Panc1 (cell line): ENCODE measurements around the gene SLC9A8. TPM values are rescaled to one million over a fixed set of nuclear protein-coding genes. Genes with fewer than 3 reads are reported as not detected.

ENCODE experiments used
- ATAC-seq: fragments of 200-7000 bp; cut with Tn5 transposase; 2 replicates; pipeline ENCODE4 v1.9.1; 2020; ENCODE audit warnings: mild to moderate bottlenecking, moderate library complexity
- BruUV-seq: library from RNA; stranded (reverse); fragments of 400-500 nt; replicated peaks from 2 replicates; lab custom pipeline; 2021; lab: Mats Ljungman, UMichigan
- CTCF ChIA-PET: fragments of 300-600 bp; sonication (Branson Sonifier 250); formaldehyde crosslinking; loops from one replicate; lab custom pipeline; 2022; ENCODE audit warnings: antibody characterized with exemption; lab: Charles Lee
- POLR2A ChIA-PET: fragments of 300-600 bp; sonication (Branson Sonifier 250); formaldehyde crosslinking; loops from one replicate; lab custom pipeline; 2022; ENCODE audit warnings: antibody characterized with exemption; lab: Charles Lee
- DNase-seq: peaks from one replicate; pipeline ENCODE4 v3.0.0-alpha.2; 2010; ENCODE audit warnings: low read depth, low spot score
- H3K27ac ChIP-seq: 2 replicates; pipeline ENCODE4 v1.5.1; 2011; ENCODE audit warnings: mild to moderate bottlenecking, low read length, inconsistent platforms
- H3K27me3 ChIP-seq: fragments of 200-500 bp; sonication (Bioruptor generic); 2 replicates; pipeline ENCODE4 v1.6.0; 2014; ENCODE audit warnings: low read length, inconsistent platforms; ENCODE audit not compliant: control insufficient read depth, insufficient read depth
- H3K36me3 ChIP-seq: fragments of 200-500 bp; sonication (Bioruptor generic); 2 replicates; pipeline ENCODE4 v1.5.1; 2014; ENCODE audit warnings: inconsistent platforms, mild to moderate bottlenecking, low read length, moderate library complexity; ENCODE audit not compliant: control insufficient read depth, insufficient read depth
- H3K4me1 ChIP-seq: 2 replicates; pipeline ENCODE4 v1.5.1; 2011; ENCODE audit warnings: inconsistent platforms, mild to moderate bottlenecking, low read length, moderate library complexity; ENCODE audit not compliant: control insufficient read depth, insufficient read depth
- H3K4me3 ChIP-seq, 2 experiments: 2 replicates each; pipeline ENCODE4 v1.5.1; 2011 to 2012; ENCODE audit warnings: low read depth in 2 of 2, low read length in 2 of 2, mild to moderate bottlenecking in 2 of 2, inconsistent platforms in 1 of 2, moderate library complexity in 1 of 2
- H3K9me3 ChIP-seq: fragments of 200-500 bp; sonication (Bioruptor generic); 2 replicates; pipeline ENCODE4 v1.5.1; 2014; ENCODE audit warnings: low read depth, mild to moderate bottlenecking, inconsistent platforms, low read length, moderate library complexity; ENCODE audit not compliant: control insufficient read depth, insufficient read depth
- POLR2AphosphoS5 ChIP-seq: IDR thresholded peaks from 2 replicates; pipeline ENCODE4 v1.6.1; 2012; ENCODE audit warnings: mild to moderate bottlenecking, low read depth, low read length, moderate library complexity
- REST ChIP-seq, 2 experiments: IDR thresholded peaks; 2 replicates each; pipeline ENCODE4 v1.6.1; 2011 to 2012; ENCODE audit warnings: low read depth in 2 of 2, control low read depth in 1 of 2, low read length in 1 of 2, mild to moderate bottlenecking in 1 of 2, moderate library complexity in 1 of 2; ENCODE audit not compliant: insufficient read depth in 1 of 2
- SIN3A ChIP-seq: IDR thresholded peaks from 2 replicates; pipeline ENCODE4 v1.6.1; 2012; ENCODE audit warnings: low read depth, mild to moderate bottlenecking, low read length, moderate library complexity, borderline replicate concordance; ENCODE audit not compliant: insufficient read depth
- TCF7L2 ChIP-seq: IDR thresholded peaks from 2 replicates; pipeline ENCODE4 v1.6.1; 2011; ENCODE audit warnings: mild to moderate bottlenecking, low read depth, low read length, inconsistent platforms
- in situ Hi-C: cut with HindIII; loops from 2 replicates; pipeline ENCODE4 v1.10.0; 2016; ENCODE audit warnings: low sequenced_read_pairs, low pct_unique_long_range_greater_than_20kb
- intact Hi-C: fragments of 100-400 bp; cut with micrococcal nuclease; formaldehyde crosslinking; loops from one replicate; pipeline ENCODE4 v1.10.0; 2022; ENCODE audit not compliant: unreplicated experiment
- total RNA-seq: library from RNA; stranded (reverse); gene quantifications from one replicate; pipeline ENCODE4 v1.2.1, GENCODE V29; 2021; ENCODE audit not compliant: unreplicated experiment
- TF ChIP-seq, protein P1 (sequence below): fragments of 450-650 bp; IDR thresholded peaks from 2 replicates; pipeline ENCODE4 v1.5.1; 2017; ENCODE audit warnings: mild to moderate bottlenecking

Gene SLC9A8
- total RNA-seq, 1 experiment from 2014 or later: 6.7 TPM

GRCh38 chr20:49784291-49784690 lies 28.3 kb upstream of the SLC9A8 start:
- in situ Hi-C loops: no loop called here
- H3K9me3 ChIP-seq: no peaks in the 10 kb centered on the region
- H3K27ac ChIP-seq: no peak overlapping the region
- no peak for DNase-seq
- H3K36me3 ChIP-seq: no peaks in the 10 kb centered on the region
- ATAC-seq: no peak
- intact Hi-C loops: no loop called here
- no peaks in the 10 kb centered on the region for H3K4me1 ChIP-seq
- CTCF ChIA-PET: interaction anchor here (0.7 to 1.4 kb wide), 2 partner anchors 116 to 173 kb away, joined by 3 to 4 read pairs; no protein-coding TSS in a partner anchor
- no peaks in the 10 kb centered on the region for H3K27me3 ChIP-seq
- TF ChIP-seq, protein P1, sequence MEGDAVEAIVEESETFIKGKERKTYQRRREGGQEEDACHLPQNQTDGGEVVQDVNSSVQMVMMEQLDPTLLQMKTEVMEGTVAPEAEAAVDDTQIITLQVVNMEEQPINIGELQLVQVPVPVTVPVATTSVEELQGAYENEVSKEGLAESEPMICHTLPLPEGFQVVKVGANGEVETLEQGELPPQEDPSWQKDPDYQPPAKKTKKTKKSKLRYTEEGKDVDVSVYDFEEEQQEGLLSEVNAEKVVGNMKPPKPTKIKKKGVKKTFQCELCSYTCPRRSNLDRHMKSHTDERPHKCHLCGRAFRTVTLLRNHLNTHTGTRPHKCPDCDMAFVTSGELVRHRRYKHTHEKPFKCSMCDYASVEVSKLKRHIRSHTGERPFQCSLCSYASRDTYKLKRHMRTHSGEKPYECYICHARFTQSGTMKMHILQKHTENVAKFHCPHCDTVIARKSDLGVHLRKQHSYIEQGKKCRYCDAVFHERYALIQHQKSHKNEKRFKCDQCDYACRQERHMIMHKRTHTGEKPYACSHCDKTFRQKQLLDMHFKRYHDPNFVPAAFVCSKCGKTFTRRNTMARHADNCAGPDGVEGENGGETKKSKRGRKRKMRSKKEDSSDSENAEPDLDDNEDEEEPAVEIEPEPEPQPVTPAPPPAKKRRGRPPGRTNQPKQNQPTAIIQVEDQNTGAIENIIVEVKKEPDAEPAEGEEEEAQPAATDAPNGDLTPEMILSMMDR: no peak
- TF ChIP-seq POLR2AphosphoS5 (no peak), TCF7L2 (no peak), SIN3A (no peak), REST (IDR thresholded peaks at IDR 0.05; ENCODE audit: insufficient read depth in 1 of 2, low read depth in 2 of 2, low read length in 1 of 2) (no peak)
- H3K4me3 ChIP-seq: no peak overlapping the region
- POLR2A ChIA-PET: interaction anchor here (0.6 kb wide), 1 partner anchor 184 kb away, joined by 3 read pairs; no protein-coding TSS in a partner anchor
- BruUV-seq: no TSS peak

DNA sequence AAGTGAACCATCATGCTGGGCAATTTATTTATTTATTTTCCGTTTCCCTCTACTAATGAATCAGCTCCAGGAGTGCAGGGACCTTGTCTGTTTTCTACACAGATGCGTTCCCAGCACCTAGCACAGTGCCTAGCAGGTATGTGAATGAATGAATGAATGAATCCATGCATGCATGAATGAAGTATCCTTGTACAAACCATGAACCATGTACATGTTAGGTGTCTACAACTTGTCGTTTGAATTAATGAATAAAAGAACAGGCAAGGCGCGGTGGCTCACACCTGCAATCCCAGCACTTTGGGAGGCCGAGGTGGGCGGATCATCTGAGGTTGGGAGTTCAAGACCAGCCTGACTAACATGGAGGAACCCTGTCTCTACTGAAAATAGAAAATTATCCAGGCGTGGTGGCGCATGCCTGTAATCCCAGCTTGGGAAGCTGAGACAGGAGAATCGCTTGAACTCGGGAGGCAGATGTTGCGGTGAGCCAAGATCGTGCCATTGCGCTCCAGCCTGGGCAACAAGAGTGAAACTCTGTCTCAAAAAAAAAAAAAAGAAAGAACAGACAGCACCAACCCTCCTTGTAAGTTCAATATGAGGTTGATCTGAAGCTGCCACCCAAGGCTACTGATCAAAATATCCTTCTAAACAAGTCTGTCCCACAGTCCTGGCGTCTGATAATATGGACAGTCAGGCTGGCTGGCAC lies 27.3 kb upstream of the SLC9A8 start:
- Histone ChIP-seq H3K27ac (no peak overlapping the region), H3K4me3 (no peak overlapping the region), H3K27me3 (no peaks in the 10 kb centered on the region), H3K36me3 (no peaks in the 10 kb centered on the region), H3K9me3 (no peaks in the 10 kb centered on the region), H3K4me1 (no peaks in the 10 kb centered on the region)
- intact Hi-C loops: no loop called here
- no peak for TF ChIP-seq REST (IDR thresholded peaks at IDR 0.05; ENCODE audit: insufficient read depth in 1 of 2, low read depth in 2 of 2, low read length in 1 of 2)
- TF ChIP-seq SIN3A: no peak
- no peak for TF ChIP-seq TCF7L2
- TF ChIP-seq POLR2AphosphoS5: no peak
- TF ChIP-seq, protein P1: no peak
- BruUV-seq: no TSS peak
- ATAC-seq: 0 out of 2 replicates have a peak, but pooled peaks have one; percentile 54
- no peak for DNase-seq
- ChIA-PET CTCF (no interaction called here), POLR2A (no interaction called here)
- in situ Hi-C loops: no loop called here
